Measurements from ENCODE around the gene RASSF4.

The RASSF4 gene

DNA sequence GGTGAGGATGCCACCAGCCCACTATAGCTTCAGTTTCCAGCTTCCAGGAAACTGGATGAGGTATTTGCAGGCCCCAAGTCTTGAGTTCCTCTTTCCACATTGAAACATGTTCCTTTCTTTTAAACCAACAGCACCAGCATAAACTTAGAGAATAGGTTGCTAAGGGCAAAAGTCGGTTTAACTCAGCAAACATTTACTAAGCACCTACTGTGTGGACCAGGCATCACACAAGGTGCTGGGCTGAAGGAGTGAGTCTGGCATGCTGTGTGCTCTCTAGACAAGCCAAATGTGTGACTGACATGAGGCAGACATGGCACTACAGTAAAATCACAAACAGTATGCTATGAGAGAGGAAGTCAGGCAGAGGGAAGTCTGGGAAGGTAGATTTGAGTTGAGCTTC lies 11.0 kb upstream of the RASSF4 start:
- no peak for DNase-seq (ENCODE audit: low spot score)

DNA sequence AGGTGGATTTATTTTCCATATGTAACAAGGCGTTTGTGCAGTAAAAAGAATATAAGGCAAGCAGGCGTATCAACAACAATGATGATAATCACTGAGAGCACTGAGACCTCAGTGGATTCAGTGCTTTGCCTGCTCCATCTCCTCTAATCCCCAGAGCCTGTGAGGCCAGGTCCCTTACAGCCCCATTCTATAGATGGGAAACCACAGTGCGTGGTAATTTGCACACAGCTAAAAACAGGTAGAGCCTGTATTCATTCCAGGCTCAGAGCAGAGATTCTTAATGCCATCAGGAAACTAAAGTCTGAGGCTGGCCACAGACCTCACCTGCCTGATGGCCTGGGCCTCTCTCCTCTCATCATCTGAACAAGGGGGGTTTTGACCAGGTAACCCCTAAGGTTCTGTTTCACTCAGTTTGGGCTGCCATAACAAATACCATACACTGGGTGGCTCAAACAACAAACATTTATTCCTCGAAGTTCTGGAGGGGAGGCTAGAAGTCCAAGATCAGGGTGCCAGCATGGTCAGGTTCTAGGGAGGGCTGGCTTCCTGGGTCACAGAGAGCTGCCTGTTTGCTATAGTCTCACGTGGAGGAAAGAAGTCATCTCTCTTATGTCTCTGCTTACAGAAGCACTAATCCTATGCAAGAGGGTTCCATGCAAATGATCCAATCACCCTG lies 10.3 kb upstream of the RASSF4 start:
- no peak for DNase-seq (ENCODE audit: low spot score)

DNA sequence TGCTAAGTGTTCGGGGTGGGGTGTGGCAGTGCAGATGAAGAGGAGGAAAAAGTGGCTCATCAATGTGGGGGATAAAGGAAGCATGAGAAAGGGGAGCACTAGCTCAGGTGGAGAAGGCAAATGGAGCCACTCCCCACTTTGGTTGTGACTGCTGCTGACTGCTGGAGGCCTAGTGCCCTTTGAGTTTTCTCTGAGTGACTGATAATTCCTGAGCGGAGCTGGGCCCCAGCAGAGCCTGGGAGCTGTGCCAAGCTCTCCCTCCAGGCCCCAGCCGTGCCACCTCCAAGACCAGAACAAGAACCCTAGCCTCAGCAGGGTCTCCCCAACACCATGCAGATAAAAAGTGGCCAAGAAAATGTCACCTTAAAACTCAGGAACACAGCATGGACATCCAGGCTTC lies 9.7 kb upstream of the RASSF4 start:
- DNase-seq (ENCODE audit: low spot score): no peak

GRCh38 chr10:44950326-44951225 lies 9.0 kb upstream of the RASSF4 start:
- no peak for DNase-seq (ENCODE audit: low spot score)

GRCh38 chr10:44951576-44952226 lies 7.9 kb upstream of the RASSF4 start:
- DNase-seq (ENCODE audit: low spot score): no peak

DNA sequence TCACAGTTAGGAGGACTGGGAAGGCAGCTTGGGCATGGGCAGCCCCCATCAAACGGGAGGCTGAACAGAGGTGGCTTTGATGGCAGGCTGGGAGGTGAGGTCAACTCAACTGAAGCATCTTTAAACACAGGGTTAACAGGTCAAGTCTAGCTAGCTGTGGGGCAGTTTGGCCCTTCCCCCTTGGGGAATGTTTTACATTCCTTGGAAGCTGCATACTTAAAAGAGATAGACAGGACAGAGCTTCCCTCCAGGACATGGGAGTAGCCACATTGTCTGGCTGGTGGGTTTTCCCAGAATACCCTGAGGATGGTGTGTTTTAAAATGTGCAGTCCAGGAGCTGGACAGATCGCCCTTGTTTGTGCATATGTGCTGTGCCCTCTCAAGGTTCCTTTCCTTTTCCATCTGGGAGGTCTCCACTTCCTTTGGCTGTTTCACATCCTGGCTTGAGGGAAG lies 6.8 kb upstream of the RASSF4 start:
- no peak for DNase-seq (ENCODE audit: low spot score)

DNA sequence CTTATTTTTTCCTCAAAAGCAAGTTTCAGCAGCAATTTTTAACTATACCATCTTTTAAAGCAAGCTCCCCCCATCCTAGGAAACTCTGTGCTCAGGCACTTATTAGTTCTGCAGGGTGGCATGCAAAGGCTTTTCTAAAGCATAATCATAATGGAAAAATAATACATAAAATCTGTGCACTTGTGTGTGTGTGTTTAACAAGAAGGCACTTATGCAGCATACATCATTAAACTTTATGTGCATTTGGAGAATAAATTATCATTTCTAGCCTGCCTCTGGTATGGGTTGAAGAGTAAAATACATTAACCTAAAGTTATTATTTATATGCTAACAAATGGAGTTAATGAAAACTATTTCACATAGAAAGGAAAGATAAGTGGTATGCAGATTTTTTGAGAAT lies 5.6 kb upstream of the RASSF4 start:
- no peak for DNase-seq (ENCODE audit: low spot score)

- no peak for DNase-seq (ENCODE audit: low spot score)
Observed at GRCh38 chr10:44954962-44955361, 4.6 kb upstream of the RASSF4 start.

GRCh38 chr10:44955413-44956070 lies 4.1 kb upstream of the RASSF4 start:
- no peak for DNase-seq (ENCODE audit: low spot score)

DNA sequence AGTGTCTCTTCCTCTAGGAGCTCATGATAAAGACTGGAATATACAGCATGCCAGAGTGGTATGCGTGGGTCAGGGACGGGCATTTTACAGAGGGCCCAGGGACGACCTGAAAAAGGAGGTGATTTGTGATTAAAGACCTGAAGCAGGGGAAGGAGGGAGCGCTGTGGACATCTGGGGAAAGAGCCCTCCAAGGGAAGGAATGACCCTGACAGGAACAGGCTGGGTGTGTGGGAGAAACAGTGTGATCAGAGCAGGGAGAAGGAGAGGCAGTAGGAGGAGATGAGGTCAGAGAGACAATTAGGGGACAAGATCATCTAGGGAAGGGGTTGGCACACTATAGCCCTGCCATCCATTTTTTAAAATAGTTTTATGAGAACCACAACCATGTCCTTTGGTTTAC lies 3.4 kb upstream of the RASSF4 start:
- no peak for DNase-seq (ENCODE audit: low spot score)

GRCh38 chr10:44956717-44957706 lies 2.6 kb upstream of the RASSF4 start:
- DNase-seq (ENCODE audit: low spot score): no peak

GRCh38 chr10:44958196-44958897 lies 1.3 kb upstream of the RASSF4 start:
- no peak for DNase-seq (ENCODE audit: low spot score)

DNA sequence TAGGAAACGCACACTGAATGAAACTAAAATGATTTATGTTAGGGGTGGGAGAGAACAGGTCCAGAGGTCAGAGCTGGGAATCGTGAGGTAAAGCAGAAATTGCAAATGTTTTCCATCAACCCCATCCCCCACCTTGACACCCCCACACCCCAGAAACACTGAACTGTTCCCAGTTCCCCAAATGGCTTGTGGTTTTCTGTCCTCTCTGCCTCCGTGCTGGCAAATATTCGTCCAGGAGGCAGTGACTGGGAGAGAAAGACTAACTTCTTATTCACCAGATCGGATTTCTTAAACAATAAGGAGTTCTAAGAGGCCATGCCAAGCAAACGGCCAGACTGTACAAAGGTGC lies 730 bp upstream of the RASSF4 start:
- DNase-seq (ENCODE audit: low spot score): no peak

DNA sequence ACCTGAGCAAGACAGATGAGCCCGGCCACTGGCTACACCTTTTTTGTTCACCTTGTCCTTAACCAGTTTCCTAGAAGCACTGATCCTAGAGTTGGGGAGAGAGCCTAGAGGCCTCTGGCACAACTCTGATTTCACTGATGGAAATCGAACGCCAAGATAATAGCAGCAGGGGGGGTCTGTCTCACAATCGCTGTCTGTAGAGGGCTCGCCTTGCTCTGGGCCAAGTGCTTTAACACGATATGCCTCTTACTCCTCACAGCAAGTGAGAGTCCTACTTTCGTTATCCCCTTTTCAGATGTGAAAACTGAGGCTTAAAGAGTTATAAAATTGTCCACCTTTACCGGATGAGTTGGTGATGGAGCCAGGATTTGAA lies 472 bp downstream of the RASSF4 start:
- no peak for DNase-seq (ENCODE audit: low spot score)

DNA sequence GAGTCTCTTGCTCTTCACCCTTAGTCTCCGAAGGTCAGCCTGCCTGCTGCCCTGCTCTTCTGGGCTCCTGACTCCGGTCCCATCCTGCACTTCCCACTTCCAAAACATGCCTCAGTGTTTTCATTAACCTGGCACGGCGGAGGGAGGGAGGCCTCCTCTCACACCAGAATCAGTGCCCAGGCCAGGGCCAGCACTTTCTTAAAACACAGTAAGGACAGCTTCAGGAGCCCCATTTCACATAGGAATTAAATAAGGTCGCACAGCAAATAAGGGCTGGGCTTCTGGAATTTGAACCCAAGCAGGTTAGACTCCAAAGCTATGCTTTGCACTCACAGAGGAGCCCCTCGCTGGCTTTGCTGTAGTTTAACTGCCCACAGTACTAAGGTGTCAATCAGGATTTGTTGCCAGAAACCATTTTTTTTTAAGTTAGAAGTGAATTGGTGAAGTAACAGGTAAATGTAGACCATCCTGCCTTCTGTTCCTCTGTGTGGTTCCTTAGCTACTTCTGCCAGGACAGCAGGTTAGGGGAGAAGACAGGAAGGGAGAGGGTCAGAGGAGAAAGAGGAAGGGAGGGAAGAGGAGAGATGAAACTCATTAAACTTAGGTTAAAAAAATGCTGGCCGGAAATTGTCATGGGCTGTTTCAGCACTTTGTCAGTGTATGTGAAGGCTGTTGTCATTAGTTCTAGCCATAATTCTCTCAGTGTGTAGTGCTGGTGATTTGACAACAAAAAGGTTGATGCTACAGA lies 1.1 kb downstream of the RASSF4 start:
- no peak for DNase-seq (ENCODE audit: low spot score)

DNA sequence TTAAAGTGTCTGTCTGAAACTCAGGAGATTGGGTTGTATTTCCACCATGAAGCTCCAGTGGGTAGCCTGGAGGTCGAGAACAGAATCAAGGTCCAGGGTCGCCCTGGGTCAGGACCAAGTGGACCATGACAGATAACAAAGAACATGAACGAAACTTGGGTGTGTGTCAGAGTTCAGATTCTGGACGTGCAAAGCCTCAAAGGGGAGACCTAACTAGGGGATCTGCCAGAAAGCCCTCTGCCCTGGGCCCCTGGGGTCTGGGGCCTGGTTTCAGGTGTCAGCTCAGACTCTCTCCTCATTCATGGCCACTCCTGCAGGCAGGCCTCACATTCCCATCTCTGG lies 1.6 kb downstream of the RASSF4 start:
- DNase-seq (ENCODE audit: low spot score): no peak

DNA sequence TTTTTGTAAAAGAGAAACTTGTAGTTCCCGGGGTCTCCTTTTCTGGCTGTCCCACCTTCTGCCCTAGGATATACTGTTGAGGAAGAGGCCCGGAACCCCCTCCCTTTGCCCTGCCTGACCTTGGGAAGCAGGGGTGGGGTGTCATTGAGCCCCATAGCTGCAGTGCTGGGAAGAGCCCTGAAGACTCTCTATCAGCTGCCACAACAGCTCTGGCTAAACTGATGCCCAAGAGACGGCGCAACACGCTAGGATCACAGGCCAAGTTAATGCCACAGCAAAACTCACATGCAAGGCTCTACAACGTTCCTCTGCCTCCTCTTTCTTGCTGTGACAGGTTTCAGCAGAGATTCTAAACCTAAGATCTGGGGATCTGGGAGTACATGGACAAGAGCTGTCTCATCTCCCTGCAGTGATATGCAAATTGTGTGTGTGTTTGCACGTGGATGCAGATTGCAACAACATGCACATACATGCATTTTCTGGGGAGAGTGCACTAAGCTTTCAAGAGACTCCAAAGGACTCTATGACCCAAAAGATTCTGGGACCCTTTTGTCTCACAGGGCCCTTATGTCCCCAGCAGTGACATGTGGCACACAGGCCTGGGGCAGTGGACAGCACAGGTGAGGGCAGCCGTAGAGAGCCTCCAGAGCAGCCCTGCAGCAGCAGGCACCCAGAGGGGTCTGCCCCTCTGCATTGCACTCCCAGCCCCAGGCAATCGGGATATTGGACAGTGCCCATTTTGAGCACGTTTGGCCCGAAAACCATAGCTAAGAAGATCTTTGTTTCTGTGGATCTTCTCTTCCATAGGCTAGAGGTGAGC lies 2.5 kb downstream of the RASSF4 start:
- DNase-seq (ENCODE audit: low spot score): no peak

DNA sequence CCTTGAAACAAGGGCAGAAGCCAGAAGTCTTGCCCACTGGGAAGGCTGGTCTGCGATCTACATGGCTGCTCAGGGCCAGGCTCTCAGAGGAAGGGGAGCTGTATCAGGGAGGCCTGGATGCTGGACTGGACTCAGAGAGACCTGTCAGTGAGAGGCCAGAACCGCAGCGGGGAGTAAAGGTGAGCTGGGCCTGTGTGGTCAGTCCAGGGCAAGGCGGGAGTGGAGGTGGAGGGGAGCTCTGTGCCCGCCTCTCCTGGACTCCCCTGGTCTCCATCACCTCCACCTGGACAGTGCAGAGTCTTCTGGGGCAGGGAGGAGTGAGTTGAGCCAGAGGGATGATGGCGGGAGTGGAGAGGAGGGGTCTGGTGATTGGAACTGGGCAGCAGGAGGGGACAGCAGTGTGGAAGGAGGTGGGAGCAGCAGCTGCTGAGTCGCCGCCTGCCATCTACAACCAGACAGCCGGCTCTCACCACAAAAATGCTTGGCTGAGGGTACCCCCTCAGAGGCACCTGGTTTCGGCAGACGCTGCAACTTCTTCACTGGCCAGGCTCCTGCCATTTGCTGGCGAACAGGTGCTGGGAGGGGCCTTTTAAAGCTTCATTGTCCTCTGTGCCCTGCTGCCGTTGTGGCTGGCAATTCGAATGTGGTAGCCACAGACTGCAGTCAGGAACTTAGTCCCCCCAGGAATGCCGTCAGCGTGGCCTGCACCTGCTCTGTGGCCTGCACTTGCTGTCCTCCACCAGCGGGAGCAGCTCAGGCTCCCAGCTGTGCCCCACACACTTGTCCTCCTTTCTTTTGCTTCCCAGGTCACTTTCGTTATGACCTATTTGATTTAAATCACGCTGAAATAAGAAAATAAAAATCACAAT lies 3.5 kb downstream of the RASSF4 start:
- DNase-seq (ENCODE audit: low spot score): no peak

All from activated CD4-positive, alpha-beta T cell treated with anti-CD3 and anti-CD28 coated beads, Interleukin-2, Interleukin-4, amounts not matched to agents 100 ng/mL and 50 ng/mL, durations not matched to agents 16 hours and 8 hours (primary cell).